ENCODE measurements around the gene GLIPR1L2.
A peak's percentile ranks its signal among the peaks of the same experiment; 100 is the strongest.

GLIPR1L2 gene

DNA sequence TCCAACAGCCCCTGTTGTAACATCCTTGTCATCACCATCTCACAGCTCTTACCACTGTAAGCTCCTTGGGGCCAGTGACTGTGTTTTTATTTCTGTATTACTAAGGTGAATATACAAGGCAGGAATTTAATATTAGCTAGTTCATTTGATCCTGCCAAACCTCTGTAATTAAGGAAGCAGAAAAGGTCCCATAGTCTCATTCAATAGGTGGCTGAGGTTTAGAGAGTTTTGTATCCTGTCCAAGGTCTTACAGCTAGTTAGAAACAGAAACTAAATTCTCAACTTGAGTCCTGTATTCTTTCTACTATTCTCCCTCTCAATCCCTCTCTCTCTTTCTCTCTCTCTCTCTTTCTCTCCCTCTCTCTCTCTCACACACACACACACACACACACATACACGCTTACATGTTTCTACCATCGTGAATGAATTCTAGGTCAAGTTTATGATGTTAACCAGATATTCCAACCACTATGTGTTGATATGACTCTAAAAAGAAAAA, 89.1 kb downstream of the GLIPR1L2 start:
- DNase-seq: no peak

DNA sequence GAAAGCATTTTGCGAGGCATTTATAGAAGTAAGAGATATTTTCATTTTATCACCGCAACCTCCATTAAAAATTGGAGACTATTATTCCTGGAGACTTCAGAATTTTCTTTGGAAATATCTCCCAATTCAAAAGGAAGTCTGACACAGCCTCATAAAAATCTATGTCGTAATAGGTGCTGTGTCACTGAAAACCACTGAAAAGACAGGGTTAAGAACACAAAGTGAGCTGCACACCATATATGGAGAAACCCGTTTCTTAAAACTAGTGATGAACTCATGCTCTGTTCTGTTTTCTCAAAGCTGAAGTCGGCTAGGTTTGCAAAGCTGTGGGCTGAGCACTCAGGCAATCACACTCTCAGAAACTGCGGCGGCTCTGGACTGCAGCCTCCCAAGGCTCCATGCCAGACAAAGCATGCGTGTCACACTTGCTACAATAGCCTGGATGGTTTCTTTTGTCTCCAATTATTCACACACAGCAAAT, 89.6 kb downstream of the GLIPR1L2 start, which contains the start of gene GLIPR1:
Gene GLIPR1 (plus strand): TSS at position 287 of the 481 bp plus-strand sequence. CDS start 126 bp downstream, at position 413.
- DNase-seq: peak; percentile 42

DNA sequence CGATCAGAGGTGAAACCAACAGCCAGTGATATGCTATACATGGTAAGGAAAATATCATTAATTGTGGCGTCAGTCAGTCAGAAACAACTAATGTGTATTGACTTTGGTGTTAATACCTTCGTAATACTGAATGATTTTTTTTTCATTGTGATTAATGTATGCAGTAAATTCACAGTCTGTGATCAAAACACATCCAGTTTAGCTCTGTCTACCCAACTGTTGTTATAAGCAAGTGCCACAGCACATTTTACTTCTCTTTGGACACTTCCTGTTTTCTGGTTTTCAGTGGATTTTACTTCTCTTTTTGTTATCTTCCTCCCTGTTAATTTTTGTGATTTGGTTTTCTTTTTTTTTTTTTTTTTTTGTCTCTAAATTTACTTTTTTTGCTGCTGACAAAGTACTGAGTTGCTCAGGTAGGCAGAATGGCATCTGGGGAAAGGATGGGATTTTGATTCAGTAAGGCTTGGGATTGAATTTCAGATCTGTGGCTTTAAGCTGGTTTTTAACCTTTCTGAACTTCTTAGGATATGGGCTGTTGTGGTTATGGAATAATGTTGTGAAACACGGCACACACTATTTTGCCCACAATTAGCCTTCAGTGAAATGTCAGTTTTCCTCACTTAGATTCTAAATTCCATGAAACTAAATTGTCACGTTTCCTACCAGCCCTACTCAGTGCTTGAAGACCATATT, 90.3 kb downstream of the GLIPR1L2 start:
- DNase-seq: peak; percentile 15

DNA sequence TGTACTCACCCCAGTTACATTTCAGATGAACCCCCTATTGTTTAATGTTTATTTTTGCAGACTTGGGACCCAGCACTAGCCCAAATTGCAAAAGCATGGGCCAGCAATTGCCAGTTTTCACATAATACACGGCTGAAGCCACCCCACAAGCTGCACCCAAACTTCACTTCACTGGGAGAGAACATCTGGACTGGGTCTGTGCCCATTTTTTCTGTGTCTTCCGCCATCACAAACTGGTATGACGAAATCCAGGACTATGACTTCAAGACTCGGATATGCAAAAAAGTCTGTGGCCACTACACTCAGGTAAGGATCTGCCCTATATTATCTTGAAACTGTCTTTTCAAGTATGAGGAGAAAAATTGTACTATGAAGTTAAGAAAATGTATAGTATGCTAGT, 90.9 kb downstream of the GLIPR1L2 start:
- no peak for DNase-seq

Measured in hematopoietic multipotent progenitor cell treated with erythropoietin and hydrocortisone succinate and interleukin-3 and kit ligand, for 8 days (in vitro differentiated cells).